ENCODE measurements around the gene SYTL1.

SYTL1 gene

DNA sequence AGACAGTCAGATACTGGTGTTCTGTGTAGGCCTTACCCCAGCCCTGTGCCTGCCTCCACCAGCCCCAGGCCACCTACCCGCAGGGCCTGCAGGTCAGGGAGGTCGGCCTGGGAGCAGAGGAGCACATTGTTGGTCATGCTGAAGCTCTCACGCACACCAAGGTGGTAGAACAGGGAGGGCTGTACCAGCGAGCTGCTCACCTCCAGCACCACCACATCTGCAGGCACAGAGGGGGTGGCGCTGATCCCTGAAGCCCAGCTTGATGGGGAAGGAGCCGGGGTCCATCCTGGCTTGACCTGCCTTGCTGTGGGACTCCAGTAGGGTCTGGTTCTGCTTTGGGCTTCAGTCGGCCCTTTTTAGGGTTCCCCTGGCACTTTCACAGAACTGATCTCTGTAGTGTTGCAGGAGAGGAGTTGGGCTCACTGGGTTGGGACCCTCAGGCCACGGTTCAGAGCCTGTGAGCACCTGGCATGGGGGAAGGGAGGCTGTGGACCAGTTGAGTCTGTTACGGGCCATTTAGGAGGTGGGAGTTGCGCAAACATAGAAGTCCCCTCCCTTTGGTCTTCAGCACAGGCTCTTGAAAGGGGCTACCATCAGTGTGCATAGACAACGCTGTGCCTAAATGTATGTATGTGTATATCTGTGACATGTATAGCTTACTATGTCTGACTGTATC is 23.0 kb downstream of the SYTL1 start:
- no peak for DNase-seq (ENCODE audit: low read depth)

DNA sequence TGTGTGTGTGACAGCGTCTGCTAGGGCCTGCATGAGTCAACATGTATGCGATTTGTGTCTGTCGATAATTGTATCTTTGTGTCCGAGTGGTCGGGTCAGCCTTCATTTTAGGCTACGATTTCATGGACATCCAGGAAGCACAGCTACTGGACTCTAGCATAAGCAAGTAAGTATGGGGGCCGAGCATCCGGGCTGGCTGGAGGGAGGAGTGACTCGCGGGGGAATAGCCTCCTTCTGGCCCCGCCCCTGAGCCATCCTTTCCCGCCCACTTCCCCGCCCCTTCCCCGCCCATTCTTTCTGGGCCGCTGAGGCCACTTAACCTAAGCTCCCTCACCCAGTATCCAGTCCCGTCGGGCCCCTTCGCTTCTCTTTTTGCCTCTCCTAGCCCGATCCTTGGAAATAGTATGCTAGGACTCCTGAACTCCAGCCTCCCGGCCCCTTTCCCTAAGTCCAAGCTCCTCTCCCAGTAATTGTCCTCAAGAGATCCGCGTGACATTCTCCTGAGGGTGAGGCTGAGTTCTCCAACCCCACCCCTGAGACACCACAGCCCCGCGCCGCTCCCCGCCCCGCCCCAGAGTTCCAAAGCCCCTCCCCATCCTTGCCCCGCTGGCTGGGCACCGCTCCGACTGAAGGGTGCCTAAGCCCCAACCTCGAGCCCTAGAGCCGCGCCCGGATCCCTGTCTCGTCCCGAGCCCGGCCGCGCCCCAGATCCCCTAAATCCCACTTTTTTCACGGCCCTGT is 23.7 kb downstream of the SYTL1 start:
- DNase-seq (ENCODE audit: low read depth): peak; percentile 76

DNA sequence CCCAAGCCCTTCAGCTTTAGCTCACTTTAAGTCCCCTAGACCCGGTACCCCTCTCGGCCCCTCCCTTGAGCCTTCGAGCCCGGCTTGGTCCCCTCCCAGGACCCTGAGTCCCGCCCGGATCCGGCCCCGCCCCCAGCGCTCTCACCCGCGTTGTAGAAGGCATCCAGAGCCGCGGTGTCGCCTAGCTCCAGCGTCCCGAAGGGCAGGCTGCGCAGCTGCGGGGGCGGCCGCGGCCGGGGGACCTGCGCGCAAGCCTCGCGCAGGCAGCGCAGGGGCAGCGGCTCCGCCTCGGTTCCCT is 24.2 kb downstream of the SYTL1 start:
- DNase-seq (ENCODE audit: low read depth): peak; percentile 82

DNA sequence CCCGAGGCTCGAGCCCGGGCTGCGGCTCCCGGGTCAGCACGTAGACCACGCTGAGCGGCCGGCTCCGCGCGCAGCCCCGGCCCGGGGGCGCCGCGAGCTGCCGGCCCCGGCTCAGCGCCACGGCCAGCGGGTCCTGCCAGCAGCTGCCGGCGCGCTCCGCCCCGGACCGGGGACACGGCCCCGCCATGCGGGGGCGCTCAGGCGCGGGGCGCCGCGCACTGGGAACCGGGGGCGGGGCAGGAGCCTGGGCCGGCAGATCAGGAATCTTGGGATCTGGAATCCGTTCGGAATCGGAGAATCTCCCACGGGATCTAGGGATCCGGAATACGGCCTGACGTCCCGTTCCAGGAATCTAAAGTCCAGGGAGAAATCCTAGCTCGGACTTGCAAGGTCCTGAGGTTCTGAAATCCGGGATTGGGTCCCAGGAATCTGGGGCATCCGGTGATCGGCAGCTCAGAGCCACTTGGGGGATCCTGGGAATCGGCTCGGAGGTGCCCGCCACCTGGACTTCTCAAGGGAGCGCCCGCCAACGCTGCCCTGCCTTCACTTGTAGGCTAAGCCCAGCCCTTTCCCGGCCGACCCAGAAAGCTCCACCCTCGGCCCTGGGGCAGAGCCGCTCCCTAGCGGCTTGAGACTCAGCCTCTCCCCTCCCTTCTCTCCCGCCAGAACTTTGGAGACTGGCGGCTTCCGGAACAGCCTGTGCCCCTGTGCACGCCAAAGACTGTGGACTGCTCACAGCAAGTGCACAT is 24.8 kb downstream of the SYTL1 start, which contains the start of gene MAP3K6:
Gene MAP3K6 (minus strand): TSS at position 551 of the 749 bp plus-strand sequence. CDS start 364 bp downstream, at position 187.
- peak; percentile 58 for DNase-seq (ENCODE audit: low read depth)

DNA sequence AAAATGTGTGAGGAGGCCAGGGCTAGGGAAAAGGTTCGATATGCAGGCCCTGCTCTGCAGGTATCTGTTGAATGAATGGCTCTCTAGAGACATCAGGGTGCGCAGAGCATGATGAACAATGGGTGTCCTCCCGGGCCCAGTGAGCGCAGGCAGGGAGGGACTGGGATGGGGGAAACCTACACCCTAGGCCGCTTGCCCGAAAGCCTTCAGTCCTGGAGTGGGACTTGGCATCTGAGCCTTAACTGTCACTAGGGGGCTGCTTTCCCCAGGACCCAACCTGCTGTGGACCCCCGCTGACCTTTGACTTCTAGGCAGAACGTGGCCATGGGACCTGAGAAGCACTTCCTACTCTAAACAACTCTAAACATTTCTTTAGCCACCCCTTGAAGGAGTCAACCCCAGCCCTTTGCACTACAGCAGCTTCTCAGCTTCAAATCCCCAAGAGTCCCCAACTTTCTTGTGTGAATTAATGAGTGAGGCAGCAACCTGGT is 25.4 kb downstream of the SYTL1 start:
- no peak for DNase-seq (ENCODE audit: low read depth)

DNA sequence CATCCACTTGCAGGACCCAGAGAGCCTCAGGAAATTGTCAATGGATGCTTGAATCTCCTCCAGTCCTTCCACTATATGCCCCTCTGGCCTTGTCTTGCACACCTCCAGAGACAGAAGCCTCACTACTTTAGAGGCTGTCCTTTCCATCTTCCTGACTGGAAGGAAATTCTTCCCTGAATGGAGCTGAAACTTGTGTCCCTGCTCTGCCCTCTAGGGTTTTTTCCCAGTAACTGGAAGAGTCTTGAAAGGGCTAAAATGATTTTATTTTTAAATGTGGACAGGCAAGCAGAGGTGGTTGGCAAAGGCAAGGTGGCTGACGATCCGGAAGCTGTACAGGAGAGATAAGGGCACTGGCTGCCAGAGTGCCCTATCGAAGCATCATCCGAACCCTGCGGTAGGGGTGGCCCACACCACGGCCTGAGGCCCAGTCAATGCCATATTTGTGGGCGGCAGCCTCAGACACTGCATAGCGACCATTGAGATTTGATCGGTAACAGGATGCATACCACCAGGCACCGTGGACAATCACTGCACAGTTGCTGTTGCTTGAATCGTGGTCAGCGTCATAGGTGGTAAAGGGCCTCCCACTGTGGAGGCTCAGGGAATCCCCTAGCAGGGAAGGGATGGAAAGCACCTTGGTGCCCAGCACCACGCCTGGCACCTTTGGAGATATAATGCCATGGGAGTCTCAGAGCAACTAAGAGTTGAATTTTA is 27.2 kb downstream of the SYTL1 start:
- no peak for DNase-seq (ENCODE audit: low read depth)

DNA sequence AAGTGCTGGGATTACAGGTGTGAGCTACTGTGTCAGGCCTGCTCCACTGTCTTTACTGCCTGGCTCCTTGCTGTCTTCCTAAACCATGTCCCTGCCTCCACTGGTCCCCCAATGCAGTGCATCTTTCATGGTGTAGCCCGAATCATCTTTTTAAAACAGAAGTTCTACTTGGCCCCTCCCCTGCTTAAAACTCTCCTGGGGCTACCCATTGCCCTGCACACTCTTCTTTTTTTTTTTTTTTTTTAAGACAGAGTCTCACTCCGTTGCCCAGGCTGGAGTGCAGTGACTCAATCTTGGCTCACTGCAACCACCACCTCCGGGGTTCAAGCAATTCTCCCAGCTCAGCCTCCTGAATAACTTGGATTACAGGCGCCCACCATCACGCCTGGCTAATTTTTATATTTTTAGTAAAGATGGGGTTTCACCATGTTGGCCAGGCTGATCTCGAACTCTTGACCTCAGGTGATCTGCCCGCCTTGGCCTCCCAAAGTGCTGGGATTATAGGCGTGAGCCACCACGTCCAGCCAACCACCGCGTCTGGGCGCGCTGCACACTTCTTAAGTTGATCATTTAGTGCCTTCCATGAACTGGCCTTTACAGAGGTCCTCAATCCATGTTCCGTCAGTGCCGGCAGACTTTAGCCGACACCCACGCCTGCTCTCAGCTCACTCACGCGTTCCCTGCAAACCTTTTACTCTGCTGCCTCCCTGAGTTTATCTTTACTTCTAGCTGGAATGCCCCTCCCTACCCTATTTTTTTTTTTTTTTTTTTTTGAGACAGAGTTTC is 30.4 kb downstream of the SYTL1 start:
- DNase-seq (ENCODE audit: low read depth): no peak

DNA sequence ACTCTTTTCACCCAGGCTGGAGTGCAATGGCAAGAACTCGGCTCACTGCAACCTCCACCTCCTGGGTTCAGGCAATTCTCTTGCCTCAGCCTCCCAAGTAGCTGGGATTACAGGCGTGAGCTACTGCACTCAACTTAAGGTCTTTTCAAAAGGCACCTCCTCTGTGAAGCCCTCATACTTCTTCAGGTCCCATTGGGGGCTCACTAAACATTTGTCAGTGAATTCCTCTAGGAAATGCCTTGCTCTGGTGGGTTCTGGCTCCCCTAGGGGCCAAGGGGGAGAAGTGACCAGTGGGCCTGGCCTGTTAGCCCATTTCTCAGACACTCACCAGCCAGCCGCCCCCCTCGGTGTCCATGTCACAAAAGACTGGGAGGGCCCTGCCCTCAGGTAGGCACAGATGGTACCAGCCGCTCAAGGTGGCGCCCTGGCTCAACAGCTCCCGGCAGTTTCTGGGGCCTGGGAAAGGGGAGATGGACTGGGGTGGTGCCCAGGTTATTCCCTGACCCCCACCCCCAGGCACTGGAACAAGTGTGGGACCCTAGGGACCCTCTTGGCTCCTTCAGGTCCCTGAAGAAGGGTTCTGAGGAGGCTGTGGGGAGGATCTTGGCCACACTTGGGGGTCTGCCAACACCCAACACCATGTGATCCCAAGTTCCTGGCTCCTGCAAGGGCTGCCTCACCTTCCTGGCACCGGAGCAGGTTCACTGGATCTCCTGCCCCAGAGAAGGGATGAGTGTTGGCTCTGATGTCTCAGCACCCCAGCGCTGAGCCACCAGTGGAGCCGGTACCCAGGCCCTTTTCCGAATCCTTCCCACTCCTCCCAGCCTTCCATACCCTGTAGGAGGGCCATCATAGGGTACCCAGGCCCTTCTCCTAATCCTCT is 31.2 kb downstream of the SYTL1 start:
- no peak for DNase-seq (ENCODE audit: low read depth)

DNA sequence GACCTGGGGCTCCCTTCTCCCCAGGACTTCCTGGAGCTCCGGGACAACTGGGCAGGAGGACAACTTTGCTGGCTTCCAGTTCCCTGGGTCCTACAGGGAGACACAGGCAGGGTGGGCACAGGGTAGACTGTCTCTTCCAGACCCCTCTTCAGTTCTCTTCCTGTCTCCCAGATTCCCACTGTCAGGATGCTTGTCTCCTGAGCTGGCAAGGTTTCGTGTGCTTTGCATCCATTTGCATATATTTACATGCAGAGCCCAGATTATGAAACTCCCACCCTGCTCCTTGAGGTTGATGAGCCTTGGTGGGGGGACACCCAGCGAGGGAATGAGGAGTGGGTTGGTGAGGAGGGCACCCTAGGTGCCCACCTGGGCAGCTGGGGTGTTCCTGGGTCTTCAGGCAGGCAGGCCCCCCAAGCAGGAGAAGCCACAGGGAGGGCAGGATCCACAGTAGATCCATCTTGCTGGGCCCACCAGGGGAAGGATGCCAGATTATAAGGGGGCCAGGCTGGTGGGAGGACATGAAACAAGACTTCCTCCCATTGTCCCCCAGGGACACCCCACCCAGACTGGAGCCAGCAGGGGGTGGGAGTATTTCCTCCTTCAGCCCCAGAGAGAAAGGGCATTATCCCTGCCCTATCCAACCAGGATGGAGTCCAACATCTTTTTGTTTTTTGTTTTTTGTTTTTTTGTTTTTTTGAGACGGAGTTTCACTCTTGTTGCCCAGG is 32.7 kb downstream of the SYTL1 start, which contains the start of gene FCN3:
Gene FCN3 (minus strand): TSS at position 463 of the 725 bp plus-strand sequence. CDS start 6 bp downstream, at position 457.
- no peak for DNase-seq (ENCODE audit: low read depth)

DNA sequence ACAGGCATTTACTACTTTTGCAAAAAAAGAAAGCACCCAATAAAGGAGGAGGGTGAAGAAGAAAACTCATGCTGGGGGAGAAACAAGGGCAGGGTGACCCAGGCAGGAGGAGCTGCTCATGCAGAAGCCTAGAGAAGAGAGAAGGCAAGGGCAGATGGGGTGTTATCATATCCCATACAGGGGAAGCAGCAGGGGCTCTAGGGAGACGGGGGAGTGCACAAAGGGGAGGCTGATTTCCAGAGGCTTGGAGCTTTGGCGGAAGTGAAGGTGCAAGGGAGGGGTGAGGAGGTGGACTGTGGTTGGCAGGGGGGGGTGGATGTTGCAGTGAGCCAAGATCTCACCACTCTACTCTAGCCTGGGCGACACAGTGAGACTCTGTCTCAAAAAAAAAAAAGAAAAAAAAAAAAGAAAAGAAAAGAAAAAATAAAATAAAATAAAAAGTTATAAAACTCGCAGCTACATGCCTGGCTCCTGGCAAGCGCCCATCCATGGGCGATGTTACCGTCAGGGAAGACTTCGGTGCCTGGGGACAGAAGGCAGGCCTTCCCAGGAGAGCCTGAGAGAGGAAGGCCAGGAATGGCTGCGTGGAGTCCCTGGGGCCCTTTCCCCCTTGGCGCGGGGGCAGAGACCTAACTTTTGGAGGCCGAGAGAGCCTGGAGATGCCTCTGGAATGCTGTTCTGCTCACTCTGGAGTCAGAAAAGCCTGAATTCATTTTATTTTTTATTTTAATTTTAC is 36.1 kb downstream of the SYTL1 start:
- DNase-seq (ENCODE audit: low read depth): no peak

DNA sequence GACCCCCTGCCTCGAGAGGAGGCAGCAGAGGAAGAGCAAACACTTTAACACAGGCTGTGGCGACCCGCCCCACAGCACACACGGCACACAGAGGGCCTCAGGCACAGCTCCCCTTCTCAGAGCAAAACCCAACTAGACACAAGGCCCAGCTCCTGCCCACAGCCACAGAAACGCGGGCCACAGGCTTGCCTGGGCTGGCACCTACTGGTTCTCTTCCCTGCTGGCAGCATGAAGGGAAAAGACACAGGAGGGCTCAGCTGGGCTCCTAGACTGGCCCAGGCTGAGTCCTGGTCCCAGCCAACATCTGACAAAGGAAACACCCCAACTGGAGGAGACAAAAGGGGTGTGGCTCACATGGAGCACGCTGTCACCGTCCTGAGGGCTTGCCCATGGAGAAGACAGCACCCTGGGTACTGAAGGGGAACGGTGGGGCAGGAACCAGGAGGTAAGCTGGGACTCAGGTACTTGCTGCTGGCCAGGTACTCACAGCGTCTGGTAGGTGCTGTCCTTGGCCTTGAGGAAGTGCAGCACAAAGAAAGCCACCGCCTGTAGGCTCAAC is 37.8 kb downstream of the SYTL1 start:
- no peak for DNase-seq (ENCODE audit: low read depth)

DNA sequence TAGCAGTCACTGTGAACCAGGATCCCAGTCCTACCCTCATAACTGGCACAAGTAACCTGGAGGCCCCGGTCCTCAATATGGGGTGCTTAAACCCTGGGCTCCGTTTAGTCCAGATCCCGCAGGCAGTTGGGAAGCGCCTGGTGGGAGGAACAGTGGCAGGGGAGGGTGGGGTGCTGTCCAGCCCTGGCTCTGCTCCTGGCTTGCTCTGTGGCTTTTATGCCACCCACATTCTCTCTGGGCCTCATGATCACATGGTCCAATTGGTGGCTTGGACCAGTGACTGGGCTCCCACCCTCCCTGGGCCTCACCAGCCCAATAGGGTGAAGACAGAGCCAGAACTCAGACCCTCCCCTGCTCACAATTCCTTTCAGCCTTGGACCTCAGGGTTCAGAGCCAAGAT is 38.4 kb downstream of the SYTL1 start:
- DNase-seq (ENCODE audit: low read depth): no peak

DNA sequence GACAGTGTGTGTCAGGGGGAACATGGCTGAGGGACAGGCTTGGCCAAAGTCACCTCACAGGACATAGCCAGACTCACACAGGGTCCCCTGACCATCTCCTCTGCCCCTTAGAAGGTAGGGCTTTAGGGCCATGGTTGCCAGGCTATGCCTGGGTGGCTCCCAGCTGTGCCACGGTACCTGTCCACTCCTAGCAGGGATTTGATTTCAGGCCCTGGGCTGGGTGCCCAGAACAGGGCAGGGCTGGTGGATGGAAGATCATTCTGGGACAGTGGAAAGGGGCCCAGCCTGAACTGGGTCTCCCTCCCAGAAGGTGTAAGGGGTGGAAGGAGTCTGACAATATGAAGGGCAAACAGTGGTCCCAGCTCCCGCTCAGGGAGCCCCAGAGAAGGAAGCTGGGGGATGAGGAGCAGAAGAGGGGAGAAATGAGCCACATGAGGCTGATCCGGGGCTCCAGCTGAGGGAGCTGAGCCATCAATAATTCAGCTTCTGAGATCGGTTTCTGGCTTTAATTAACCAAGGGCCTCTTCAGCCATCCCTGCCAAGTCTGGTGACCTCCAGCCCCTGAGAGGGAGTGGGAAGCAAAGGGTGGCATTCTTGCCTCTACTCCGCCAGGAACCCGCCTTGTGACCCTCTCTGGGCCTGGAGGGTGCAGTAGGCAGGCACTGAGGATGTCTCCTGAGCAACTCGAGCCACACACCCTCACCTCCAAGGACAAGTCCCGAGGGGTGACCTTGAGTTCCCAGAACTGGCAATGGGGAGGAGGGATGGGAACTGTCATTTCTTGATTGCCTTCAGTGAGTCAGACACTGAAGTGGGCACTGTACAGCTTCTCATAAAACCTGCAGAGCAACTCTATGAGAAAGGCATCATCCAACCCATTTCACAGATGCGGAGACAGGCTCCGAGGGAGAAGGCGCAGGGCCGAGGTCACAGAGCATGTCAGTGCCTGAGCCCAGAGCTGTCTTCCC is 39.2 kb downstream of the SYTL1 start:
- no peak for DNase-seq (ENCODE audit: low read depth)

DNA sequence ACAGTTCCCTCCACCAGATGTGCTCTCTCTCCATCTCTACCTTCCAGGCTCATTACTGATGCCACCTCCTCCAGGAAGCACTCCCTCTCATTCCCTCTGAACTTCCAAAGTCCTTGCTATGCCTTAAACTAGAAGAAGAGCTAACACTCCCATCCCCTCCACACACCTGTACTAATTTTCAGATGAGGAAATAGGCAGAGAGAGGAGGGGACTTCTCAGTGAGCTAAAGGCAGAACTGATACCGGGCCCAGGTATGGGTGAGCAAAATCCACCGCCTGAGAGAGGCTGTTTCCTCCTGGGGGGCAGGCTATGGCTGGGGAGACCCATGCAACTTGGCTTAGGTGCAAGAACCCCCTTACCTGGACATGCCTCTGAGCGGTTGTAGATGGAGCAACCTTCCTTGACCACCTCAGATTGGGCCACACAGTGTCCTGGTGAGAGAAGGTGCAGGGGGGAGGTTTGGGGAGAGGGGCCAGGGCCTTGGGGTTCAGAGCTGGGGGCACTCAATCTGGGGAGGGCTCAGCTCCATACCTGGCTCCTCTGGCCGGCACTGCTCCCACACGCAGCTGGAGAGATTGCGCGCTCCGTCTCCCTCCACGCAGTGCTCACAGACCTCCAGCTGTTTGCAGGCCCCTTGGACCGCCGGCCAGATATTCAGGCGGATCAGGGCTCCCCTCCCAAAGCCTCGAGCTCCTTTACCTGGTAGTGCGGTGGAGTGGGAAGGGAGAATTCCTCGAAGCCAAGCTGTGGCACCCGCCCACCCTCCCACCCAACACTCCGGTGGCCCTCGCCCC is 40.3 kb downstream of the SYTL1 start:
- no peak for DNase-seq (ENCODE audit: low read depth)

DNA sequence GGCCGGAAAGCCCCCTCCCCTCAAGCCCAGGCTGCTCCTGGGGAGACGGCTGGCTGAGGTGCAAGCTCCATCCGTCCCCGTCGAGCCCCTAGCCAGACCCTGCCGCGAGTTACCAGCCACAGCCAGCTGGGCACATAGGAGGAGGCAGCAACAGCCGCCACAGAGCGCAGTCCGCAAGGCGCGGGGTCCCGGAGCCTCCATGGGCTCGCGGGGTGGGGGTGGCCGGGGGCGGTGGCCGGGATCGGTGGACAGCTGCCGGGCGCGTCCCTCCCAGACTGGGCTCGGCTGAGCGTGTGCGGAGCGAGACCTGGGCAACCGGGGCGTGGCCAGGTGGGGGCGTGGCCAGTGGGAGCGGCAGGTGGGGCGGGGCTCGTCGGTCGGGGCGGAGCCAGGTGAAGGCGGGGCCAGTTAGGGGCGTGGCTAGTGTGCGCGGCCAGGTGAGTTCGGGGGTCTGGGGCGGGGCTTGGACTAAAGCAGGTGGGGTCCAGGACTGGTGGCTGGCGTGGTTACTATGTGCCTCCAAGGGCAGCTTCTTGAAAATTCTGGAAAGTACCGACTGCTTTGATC is 41.3 kb downstream of the SYTL1 start, which contains the start of gene CD164L2:
Gene CD164L2 (minus strand): TSS at position 295 of the 567 bp plus-strand sequence. CDS start 94 bp downstream, at position 201.
- DNase-seq (ENCODE audit: low read depth): peak; percentile 46

DNA sequence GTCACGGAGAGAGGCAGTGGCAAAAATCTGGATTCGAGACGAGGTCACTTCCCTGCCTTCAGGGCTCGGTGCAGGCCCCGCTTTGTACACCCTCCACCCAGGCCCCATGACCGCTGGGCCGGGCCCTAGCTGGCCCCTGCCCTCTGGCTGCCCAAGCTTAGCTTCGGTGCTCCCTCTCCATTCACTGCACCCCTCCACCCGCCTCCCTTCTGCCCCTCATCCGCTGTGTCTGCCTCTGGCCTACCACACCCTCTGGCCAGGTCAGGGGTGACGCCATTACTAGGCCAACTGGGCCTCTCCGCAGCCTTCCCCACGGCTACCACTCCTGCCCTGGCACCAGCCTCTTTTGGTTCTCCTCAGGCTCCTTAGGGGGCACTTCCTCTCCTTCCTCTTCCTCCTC is 41.8 kb downstream of the SYTL1 start:
- DNase-seq (ENCODE audit: low read depth): no peak
